NB4 (cell line): ENCODE results near the gene OPN1SW.

Experiments used
- DNase-seq: peaks from one replicate; pipeline ENCODE4 v3.0.0; 2010; ENCODE audit warnings: low read depth
- H3K4me3 ChIP-seq: one replicate; pipeline ENCODE4 v1.5.1; 2011; ENCODE audit warnings: mild to moderate bottlenecking, low read depth, low read length, moderate library complexity
- MYC ChIP-seq: IDR thresholded peaks from 2 replicates; pipeline ENCODE4 v1.6.1; 2011; ENCODE audit warnings: low read depth, low read length
- POLR2A ChIP-seq: IDR thresholded peaks from 2 replicates; pipeline ENCODE4 v1.6.1; 2011; ENCODE audit warnings: mild to moderate bottlenecking; ENCODE audit not compliant: insufficient read length; ENCODE audit errors: extremely low read depth
- TF ChIP-seq, protein P1 (sequence below): IDR thresholded peaks from 2 replicates; pipeline ENCODE4 v1.6.1; 2011; ENCODE audit warnings: low read depth, low read length
- TF ChIP-seq, protein P2 (sequence below): IDR thresholded peaks from one replicate; pipeline ENCODE4 v1.5.1; 2012; ENCODE audit warnings: low read depth, low read length

Gene OPN1SW

DNA sequence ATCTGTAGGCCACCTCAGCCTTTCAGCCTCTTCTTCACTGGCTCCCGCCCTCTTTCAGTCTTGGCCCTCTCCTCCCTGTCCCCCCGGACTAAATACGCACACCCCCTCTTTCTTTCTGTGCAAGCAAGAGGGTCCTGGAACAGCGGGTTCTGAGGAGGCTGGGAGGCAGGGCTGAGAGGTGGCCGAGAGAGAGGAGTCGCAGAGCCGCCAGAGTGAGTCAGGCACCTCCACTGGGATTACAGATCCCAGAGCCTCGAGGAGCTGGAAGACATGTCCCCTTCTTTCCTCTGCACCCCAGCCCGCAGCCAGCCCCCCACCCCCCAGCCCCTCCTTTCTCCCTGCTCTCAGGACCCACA, 16.4 kb upstream of the OPN1SW start:
- no peak for DNase-seq
- H3K4me3 ChIP-seq, result peak overlapping the region; percentile 46

DNA sequence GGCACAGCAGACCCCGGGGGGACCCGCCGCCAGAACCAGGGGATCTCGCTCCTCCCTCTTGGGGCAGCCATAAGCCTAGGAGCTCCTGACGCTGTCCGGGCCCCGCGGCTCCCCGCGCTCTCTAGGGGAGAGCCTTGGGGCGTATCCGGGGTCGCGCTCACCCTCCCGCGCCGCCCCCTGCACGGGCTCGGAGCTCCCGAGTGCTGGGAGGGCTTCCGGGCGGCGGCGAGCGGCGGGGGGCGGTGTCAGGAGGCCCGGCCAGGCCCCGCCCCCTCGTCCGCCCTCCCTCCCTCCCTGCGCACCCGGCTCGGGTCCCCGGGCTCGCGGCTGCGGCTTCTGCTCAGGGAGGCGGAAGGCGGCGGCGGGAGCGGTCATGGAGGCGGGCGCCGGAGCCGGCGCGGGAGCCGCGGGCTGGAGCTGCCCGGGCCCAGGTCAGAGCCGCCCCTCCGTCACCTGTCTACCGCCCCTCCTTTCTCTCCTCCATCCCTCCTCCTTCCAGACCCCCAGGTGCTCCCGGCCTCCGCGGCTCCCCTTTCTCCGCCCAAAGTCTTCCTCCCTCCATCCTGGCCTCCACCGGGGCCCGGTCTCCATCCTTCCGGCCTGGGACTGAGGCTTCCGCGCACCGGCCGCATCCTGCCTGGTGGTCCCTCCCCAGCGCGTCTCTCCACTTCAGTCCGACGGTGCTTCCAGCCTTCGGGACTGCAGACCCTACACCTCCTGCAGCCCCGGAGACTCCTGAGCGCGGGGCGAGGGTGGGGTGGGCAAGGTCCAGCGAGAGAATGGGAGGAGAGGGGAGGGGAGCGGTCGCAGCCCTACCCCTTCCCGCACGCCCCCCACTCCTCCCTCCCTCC, 15.8 kb upstream of the OPN1SW start, which contains the start of gene CCDC136:
TSS of gene CCDC136 (plus strand) at position 848 of the 851 bp plus-strand sequence. CDS start 444 bp downstream, outside the sequence.
- DNase-seq, result peak; percentile 83
- TF ChIP-seq MYC (0 out of 2 replicates have a peak, but pooled peaks have one; percentile 16), POLR2A (peak; percentile 37)
- TF ChIP-seq, protein P1, sequence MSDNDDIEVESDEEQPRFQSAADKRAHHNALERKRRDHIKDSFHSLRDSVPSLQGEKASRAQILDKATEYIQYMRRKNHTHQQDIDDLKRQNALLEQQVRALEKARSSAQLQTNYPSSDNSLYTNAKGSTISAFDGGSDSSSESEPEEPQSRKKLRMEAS, result no peak
- TF ChIP-seq, protein P2, sequence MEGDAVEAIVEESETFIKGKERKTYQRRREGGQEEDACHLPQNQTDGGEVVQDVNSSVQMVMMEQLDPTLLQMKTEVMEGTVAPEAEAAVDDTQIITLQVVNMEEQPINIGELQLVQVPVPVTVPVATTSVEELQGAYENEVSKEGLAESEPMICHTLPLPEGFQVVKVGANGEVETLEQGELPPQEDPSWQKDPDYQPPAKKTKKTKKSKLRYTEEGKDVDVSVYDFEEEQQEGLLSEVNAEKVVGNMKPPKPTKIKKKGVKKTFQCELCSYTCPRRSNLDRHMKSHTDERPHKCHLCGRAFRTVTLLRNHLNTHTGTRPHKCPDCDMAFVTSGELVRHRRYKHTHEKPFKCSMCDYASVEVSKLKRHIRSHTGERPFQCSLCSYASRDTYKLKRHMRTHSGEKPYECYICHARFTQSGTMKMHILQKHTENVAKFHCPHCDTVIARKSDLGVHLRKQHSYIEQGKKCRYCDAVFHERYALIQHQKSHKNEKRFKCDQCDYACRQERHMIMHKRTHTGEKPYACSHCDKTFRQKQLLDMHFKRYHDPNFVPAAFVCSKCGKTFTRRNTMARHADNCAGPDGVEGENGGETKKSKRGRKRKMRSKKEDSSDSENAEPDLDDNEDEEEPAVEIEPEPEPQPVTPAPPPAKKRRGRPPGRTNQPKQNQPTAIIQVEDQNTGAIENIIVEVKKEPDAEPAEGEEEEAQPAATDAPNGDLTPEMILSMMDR, result no peak
- peak within 1 kb of the TSS; percentile 50 for H3K4me3 ChIP-seq

More for the DNA sequence above, 16.4 kb upstream of the OPN1SW start:
- TF ChIP-seq, protein P1, result no peak
- TF ChIP-seq MYC, result no peak
- TF ChIP-seq, protein P2, result no peak
- no peak for TF ChIP-seq POLR2A

DNA sequence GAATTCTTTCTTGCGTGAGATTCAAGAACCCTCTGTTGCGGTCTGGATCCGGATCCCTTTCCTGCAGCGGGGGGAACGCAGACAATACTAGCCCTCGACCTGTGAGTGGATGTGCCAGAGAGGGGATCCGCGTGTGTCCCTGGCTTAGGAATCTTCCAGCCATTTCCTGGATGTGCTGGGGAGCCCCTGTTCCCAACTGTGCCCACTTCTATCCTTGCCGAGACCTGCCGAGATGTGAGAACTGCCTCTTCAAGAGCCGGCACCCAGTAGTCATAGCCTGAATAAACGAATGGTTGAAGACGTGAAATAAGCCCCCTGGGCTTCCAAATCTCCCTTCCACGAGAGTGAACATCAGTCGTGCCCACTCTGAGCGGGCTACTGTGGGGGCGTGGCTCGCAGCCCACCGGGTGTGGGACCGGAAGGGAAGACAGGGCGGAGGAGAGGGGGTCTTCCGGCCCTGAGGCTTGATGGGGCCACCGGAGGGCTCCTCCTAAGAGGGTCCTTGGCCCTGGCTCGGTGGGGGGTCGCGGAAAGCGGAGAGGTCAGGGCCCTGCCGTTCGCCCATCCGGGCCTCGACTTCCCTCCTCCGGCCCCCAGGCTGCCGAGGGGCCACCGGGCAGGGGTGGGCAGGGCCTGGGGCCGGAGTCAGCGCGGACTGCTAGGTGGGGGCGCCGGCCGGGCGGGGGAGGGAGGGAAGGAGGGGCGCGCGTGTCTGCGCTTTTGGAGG, 14.9 kb upstream of the OPN1SW start:
- no peak for DNase-seq
- peak overlapping the region; percentile 50 for H3K4me3 ChIP-seq
- TF ChIP-seq POLR2A, result no peak
- TF ChIP-seq, protein P1, result no peak
- no peak for TF ChIP-seq MYC
- TF ChIP-seq, protein P2, result no peak

DNA sequence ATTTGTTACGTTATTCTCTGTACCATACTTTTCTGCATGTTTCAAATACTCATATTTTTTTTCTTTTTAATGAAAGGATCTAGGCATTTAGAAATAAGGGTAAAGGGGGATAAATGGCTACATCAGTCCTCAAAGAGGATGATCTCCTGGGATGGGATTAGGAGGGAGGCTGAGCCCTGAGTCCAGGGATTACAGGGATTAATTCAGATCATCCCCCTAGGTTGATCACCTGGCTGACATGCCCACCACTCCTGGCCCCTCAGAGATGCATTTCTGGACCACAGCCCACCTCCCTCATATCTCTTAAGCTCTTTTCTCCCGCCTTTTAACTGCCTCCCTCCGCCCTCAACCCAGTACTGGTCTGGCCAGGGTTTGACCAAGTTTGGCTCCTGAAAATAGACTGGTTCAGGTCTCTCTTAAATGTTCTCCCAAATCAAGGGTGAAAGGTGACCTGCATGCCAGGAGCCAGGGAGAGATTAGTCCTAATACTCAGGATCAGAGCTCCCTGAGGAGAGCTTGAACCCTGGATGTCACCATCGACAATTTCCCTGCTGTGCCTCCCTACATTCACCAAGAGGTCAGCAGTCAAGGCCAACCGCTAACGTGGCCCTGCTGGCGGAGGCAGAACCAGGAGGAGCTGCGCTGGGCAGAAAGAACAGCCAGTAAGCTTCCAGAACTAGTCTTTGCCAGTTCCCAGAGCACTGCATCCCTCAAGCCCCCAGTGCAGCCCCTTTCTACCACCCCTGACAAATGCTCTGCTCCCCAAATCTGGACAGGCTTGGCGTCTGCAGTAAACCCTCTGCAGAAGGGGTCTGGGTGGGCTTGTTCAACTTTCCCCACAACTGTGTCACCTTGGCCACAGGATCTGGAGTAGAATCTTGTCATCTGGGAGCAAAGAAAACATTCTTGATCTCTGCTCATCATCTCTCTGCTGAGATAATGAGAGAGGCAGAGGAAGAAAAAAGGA, 13.1 kb upstream of the OPN1SW start:
- no peak for DNase-seq
- H3K4me3 ChIP-seq, result no peak overlapping the region
- TF ChIP-seq MYC (no peak), POLR2A (no peak)
- TF ChIP-seq, protein P1, result no peak
- TF ChIP-seq, protein P2, result no peak

DNA sequence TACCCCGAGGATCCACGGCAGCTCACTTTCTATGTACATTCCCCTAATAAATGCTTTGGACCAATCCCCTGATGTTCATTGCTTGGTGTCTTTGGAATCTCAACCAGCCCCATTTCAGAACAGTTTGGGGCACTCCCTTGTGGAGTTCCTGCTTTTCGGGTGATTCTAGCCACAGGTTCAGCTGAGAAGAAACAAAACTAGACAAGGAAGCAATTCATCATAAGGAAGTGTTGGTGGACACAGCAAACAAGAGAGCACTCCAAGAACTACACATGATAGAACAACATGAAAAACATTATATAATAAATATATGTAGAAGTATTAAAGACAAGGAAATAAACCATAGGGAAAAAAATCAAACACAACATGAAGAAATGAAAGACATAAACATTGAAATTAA, 10.1 kb upstream of the OPN1SW start:
- TF ChIP-seq, protein P2, result no peak
- TF ChIP-seq MYC, result no peak
- no peak for TF ChIP-seq POLR2A
- TF ChIP-seq, protein P1, result no peak
- H3K4me3 ChIP-seq, result no peak overlapping the region
- no peak for DNase-seq
